ENCODE measurements around the gene FGD6.

Gene FGD6

GRCh38 chr12:95085612-95086011 lies 131.7 kb downstream of the FGD6 start:
- Histone ChIP-seq H3K9ac (ENCODE audit: low read length) (no peak overlapping the region), H3K4me1 (ENCODE audit: control insufficient read depth, insufficient read depth, low read length) (no peaks in the 10 kb centered on the region), H3K4me3 (ENCODE audit: low read depth, low read length) (no peak overlapping the region), H3K9me3 (ENCODE audit: control insufficient read depth, insufficient read depth, low read depth, low read length) (no peaks in the 10 kb centered on the region), H3K27ac (ENCODE audit: low read depth, low read length) (no peak overlapping the region), H3K27me3 (ENCODE audit: control insufficient read depth, insufficient read depth, low read length) (no peaks in the 10 kb centered on the region), H3K36me3 (ENCODE audit: control insufficient read depth, insufficient read depth, low read length) (peaks cover 47% of the 10 kb centered on the region)

DNA sequence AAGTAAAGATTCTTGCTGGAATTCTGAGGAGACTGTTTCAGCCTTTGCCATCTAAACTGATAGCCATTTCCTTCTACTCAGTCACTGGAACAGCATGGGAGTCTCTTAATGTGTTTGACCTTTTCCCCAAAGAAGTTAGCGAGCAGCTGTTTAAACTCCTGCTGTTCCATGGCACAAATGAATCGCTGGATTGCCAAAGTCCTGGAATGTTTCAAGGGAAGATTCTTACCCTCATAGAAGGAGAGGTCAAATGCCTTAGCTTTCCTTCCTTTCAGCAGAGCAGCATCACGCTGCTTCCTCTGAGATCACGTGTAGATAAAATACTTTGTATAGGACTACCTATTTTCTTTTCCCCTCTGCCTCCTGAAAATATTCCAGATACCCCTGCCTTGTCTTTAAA lies 133.3 kb downstream of the FGD6 start:
- Histone ChIP-seq H3K36me3 (ENCODE audit: control insufficient read depth, insufficient read depth, low read length) (peaks cover 30% of the 10 kb centered on the region), H3K4me1 (ENCODE audit: control insufficient read depth, insufficient read depth, low read length) (no peaks in the 10 kb centered on the region), H3K4me3 (ENCODE audit: low read depth, low read length) (no peak overlapping the region), H3K9ac (ENCODE audit: low read length) (no peak overlapping the region), H3K9me3 (ENCODE audit: control insufficient read depth, insufficient read depth, low read depth, low read length) (no peaks in the 10 kb centered on the region), H3K27me3 (ENCODE audit: control insufficient read depth, insufficient read depth, low read length) (no peaks in the 10 kb centered on the region), H3K27ac (ENCODE audit: low read depth, low read length) (peak overlapping the region; percentile 29; the same call in 1 of the 2 replicates)

GRCh38 chr12:95083471-95083870 lies 133.8 kb downstream of the FGD6 start:
- H3K36me3 ChIP-seq (ENCODE audit: control insufficient read depth, insufficient read depth, low read length), result peaks cover 25% of the 10 kb centered on the region
- H3K27me3 ChIP-seq (ENCODE audit: control insufficient read depth, insufficient read depth, low read length), result no peaks in the 10 kb centered on the region
- no peak overlapping the region for H3K9ac ChIP-seq (ENCODE audit: low read length)
- no peak overlapping the region for H3K4me3 ChIP-seq (ENCODE audit: low read depth, low read length)
- no peaks in the 10 kb centered on the region for H3K9me3 ChIP-seq (ENCODE audit: control insufficient read depth, insufficient read depth, low read depth, low read length)
- peak overlapping the region; percentile 29; the same call in 1 of the 2 replicates for H3K27ac ChIP-seq (ENCODE audit: low read depth, low read length)
- no peaks in the 10 kb centered on the region for H3K4me1 ChIP-seq (ENCODE audit: control insufficient read depth, insufficient read depth, low read length)

DNA sequence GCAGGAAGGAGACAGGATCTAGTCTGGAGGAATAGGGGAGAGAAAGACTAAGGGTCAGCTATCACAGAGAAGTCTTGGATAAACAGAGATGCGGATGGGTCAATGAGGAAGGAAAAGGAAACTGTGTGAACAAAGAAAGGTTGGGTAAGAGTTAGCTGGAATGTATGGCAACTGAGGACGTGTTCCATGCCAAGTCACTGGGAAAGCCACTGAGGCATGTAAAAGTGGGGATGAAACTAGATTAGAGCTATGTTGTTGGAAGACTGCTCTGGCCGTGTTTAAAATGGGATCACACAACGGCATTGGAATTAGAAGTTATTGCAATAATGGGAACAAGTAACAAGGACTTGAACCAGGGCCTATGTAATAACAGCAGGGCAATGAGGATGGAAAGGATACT lies 139.9 kb downstream of the FGD6 start:
- Histone ChIP-seq H3K9ac (ENCODE audit: low read length) (no peak overlapping the region), H3K4me3 (ENCODE audit: low read depth, low read length) (no peak overlapping the region), H3K27me3 (ENCODE audit: control insufficient read depth, insufficient read depth, low read length) (no peaks in the 10 kb centered on the region), H3K36me3 (ENCODE audit: control insufficient read depth, insufficient read depth, low read length) (no peaks in the 10 kb centered on the region), H3K27ac (ENCODE audit: low read depth, low read length) (no peak overlapping the region), H3K9me3 (ENCODE audit: control insufficient read depth, insufficient read depth, low read depth, low read length) (no peaks in the 10 kb centered on the region), H3K4me1 (ENCODE audit: control insufficient read depth, insufficient read depth, low read length) (peaks cover 4% of the 10 kb centered on the region; the same call in 1 of the 2 replicates)

GRCh38 chr12:95074766-95075165 lies 142.5 kb downstream of the FGD6 start:
- H3K9ac ChIP-seq (ENCODE audit: low read length), result no peak overlapping the region
- peaks cover 4% of the 10 kb centered on the region; the same call in 1 of the 2 replicates for H3K4me1 ChIP-seq (ENCODE audit: control insufficient read depth, insufficient read depth, low read length)
- H3K9me3 ChIP-seq (ENCODE audit: control insufficient read depth, insufficient read depth, low read depth, low read length), result no peaks in the 10 kb centered on the region
- peaks cover 7% of the 10 kb centered on the region; the same call in 1 of the 2 replicates for H3K36me3 ChIP-seq (ENCODE audit: control insufficient read depth, insufficient read depth, low read length)
- H3K27me3 ChIP-seq (ENCODE audit: control insufficient read depth, insufficient read depth, low read length), result no peaks in the 10 kb centered on the region
- H3K4me3 ChIP-seq (ENCODE audit: low read depth, low read length), result no peak overlapping the region
- H3K27ac ChIP-seq (ENCODE audit: low read depth, low read length), result no peak overlapping the region

- Histone ChIP-seq H3K4me1 (ENCODE audit: control insufficient read depth, insufficient read depth, low read length) (peaks cover 4% of the 10 kb centered on the region; the same call in 1 of the 2 replicates), H3K27me3 (ENCODE audit: control insufficient read depth, insufficient read depth, low read length) (no peaks in the 10 kb centered on the region), H3K4me3 (ENCODE audit: low read depth, low read length) (peak overlapping the region; percentile 98), H3K9ac (ENCODE audit: low read length) (no peak overlapping the region), H3K9me3 (ENCODE audit: control insufficient read depth, insufficient read depth, low read depth, low read length) (no peaks in the 10 kb centered on the region), H3K27ac (ENCODE audit: low read depth, low read length) (no peak overlapping the region), H3K36me3 (ENCODE audit: control insufficient read depth, insufficient read depth, low read length) (peaks cover 13% of the 10 kb centered on the region)
These were observed 143.4 kb downstream of the FGD6 start for GRCh38 chr12:95073698-95074520.

- Histone ChIP-seq H3K27ac (ENCODE audit: low read depth, low read length) (peak within 1 kb of the TSS; percentile 88), H3K4me3 (ENCODE audit: low read depth, low read length) (peak within 1 kb of the TSS; percentile 98), H3K36me3 (ENCODE audit: control insufficient read depth, insufficient read depth, low read length) (peaks cover 15% of the 10 kb centered on the region), H3K9me3 (ENCODE audit: control insufficient read depth, insufficient read depth, low read depth, low read length) (no peaks in the 10 kb centered on the region), H3K27me3 (ENCODE audit: control insufficient read depth, insufficient read depth, low read length) (no peaks in the 10 kb centered on the region), H3K9ac (ENCODE audit: low read length) (peak within 1 kb of the TSS; percentile 72), H3K4me1 (ENCODE audit: control insufficient read depth, insufficient read depth, low read length) (peaks cover 4% of the 10 kb centered on the region; the same call in 1 of the 2 replicates)
These were observed 144.2 kb downstream of the FGD6 start, which contains the start of gene NR2C1 for GRCh38 chr12:95072900-95073697. TSS of gene NR2C1 (minus strand) at chr12:95073618. CDS start at chr12:95067384, 6,234 bp downstream.

DNA sequence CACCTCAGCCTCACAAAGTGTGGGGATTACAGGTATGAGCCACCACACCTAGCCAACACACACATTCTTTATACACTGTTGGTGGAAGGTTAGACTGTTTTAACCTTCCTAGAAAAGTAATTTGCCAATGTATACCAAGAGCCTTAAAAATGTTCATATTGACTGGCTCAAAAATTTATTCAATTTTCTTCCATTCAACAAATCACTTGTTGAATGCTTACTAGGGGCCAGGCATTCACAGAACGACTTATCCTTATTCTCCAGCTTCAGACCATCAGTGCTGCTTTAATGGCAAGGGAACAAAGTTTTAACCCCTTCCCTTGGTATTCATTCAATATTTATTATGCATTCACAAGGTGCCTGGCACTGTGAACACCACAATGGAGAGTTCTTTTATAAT lies 146.9 kb downstream of the FGD6 start:
- Histone ChIP-seq H3K4me1 (ENCODE audit: control insufficient read depth, insufficient read depth, low read length) (peaks cover 4% of the 10 kb centered on the region; the same call in 1 of the 2 replicates), H3K4me3 (ENCODE audit: low read depth, low read length) (no peak overlapping the region), H3K27ac (ENCODE audit: low read depth, low read length) (no peak overlapping the region), H3K9me3 (ENCODE audit: control insufficient read depth, insufficient read depth, low read depth, low read length) (no peaks in the 10 kb centered on the region), H3K36me3 (ENCODE audit: control insufficient read depth, insufficient read depth, low read length) (peaks cover 34% of the 10 kb centered on the region), H3K27me3 (ENCODE audit: control insufficient read depth, insufficient read depth, low read length) (no peaks in the 10 kb centered on the region), H3K9ac (ENCODE audit: low read length) (no peak overlapping the region)

DNA sequence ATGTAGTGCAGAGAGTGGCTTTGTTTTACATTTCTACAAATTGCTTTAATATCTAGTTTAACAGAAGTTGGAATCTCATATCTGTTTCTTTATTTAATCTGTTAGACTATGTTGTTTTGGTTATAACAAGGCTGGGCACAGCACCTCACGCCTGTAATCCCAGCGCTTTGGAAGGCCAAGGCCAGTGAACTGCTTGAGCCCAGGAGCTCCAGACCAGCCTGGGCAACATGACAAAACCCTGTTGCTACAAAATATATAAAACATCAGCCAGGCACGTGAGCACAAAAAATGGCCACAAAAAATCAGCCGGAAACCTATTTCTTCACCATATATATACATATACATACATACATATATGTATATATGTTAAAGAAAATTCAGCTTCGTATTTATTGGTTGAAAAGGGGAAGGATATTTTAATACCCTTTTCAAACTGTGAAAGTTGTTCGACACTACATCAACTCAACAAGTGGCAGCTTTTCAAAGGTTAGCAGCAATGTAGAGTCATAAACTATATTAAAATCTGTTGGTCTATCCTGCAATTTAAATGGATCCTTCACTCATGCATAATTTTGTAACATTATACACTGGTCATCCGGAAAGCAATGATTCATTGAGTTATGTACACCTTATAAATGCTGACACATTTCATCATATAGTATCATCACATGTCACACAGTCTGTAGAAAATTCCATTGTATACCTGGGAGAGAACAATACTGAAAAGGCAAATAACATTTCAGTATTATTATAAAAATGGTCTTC lies 151.0 kb downstream of the FGD6 start:
- Histone ChIP-seq H3K4me3 (ENCODE audit: low read depth, low read length) (no peak overlapping the region), H3K9me3 (ENCODE audit: control insufficient read depth, insufficient read depth, low read depth, low read length) (no peaks in the 10 kb centered on the region), H3K36me3 (ENCODE audit: control insufficient read depth, insufficient read depth, low read length) (peaks cover 70% of the 10 kb centered on the region), H3K27ac (ENCODE audit: low read depth, low read length) (no peak overlapping the region), H3K27me3 (ENCODE audit: control insufficient read depth, insufficient read depth, low read length) (no peaks in the 10 kb centered on the region), H3K4me1 (ENCODE audit: control insufficient read depth, insufficient read depth, low read length) (no peaks in the 10 kb centered on the region), H3K9ac (ENCODE audit: low read length) (no peak overlapping the region)

DNA sequence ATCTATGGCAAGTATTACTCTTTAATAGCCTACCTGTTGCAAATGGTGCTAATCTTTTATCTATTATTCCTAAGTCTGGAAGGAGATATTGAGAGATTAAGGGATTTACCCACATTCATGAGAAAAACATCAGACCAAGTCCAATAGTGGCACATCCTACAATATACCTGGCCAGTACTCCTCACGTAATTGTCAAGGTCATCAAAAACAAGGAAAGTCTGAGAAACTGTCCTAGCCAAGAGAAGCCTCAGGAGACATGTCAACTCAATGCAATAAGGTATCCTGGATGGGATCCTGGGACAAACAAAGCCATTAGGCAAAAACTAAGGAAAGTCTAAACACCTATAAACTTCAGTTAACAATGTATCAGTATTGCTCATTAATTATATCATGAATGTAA lies 156.3 kb downstream of the FGD6 start:
- Histone ChIP-seq H3K36me3 (ENCODE audit: control insufficient read depth, insufficient read depth, low read length) (peaks cover 91% of the 10 kb centered on the region), H3K27ac (ENCODE audit: low read depth, low read length) (no peak overlapping the region), H3K27me3 (ENCODE audit: control insufficient read depth, insufficient read depth, low read length) (no peaks in the 10 kb centered on the region), H3K9me3 (ENCODE audit: control insufficient read depth, insufficient read depth, low read depth, low read length) (no peaks in the 10 kb centered on the region), H3K4me3 (ENCODE audit: low read depth, low read length) (no peak overlapping the region), H3K4me1 (ENCODE audit: control insufficient read depth, insufficient read depth, low read length) (no peaks in the 10 kb centered on the region), H3K9ac (ENCODE audit: low read length) (no peak overlapping the region)

Data from HUES6 (cell line).